SK-N-SH treated with all-trans-retinoic acid at 6 μM for 48 hours (cell line): ENCODE results near the gene GRID1.

ENCODE experiments used
- ATAC-seq: fragments of 200-7000 bp; cut with Tn5 transposase; 3 replicates; pipeline ENCODE4 v1.9.1; 2020; ENCODE audit warnings: mild to moderate bottlenecking, moderate library complexity
- BACH2 ChIP-seq: fragments of 250-450 bp; sonication (Bioruptor Pico); IDR thresholded peaks from 2 replicates; pipeline ENCODE4 v1.9.0; 2021; ENCODE audit warnings: mild to moderate bottlenecking, borderline replicate concordance
- CSDC2 ChIP-seq: fragments of 250-450 bp; sonication (Bioruptor Pico); IDR thresholded peaks from 2 replicates; pipeline ENCODE4 v1.5.0; 2020; ENCODE audit warnings: mild to moderate bottlenecking, moderate library complexity
- ESRRG ChIP-seq: fragments of 250-450 bp; sonication (Bioruptor Pico); IDR thresholded peaks from 2 replicates; pipeline ENCODE4 v1.6.1; 2021; ENCODE audit warnings: mild to moderate bottlenecking
- GLIS3 ChIP-seq: fragments of 250-450 bp; sonication (Bioruptor Pico); IDR thresholded peaks from 2 replicates; pipeline ENCODE4 v1.5.0; 2020; ENCODE audit warnings: mild to moderate bottlenecking, moderate library complexity
- ISL1 ChIP-seq: fragments of 250-450 bp; sonication (Bioruptor Pico); IDR thresholded peaks from 2 replicates; pipeline ENCODE4 v2.1.2; 2022; ENCODE audit warnings: mild to moderate bottlenecking, moderate library complexity
- OSR1 ChIP-seq: fragments of 250-450 bp; sonication (Bioruptor Pico); IDR thresholded peaks from 2 replicates; pipeline ENCODE4 v1.8.0; 2022; ENCODE audit warnings: moderate library complexity, mild to moderate bottlenecking, inconsistent platforms
- PPARA ChIP-seq: fragments of 250-450 bp; sonication (Bioruptor Pico); IDR thresholded peaks from 2 replicates; pipeline ENCODE4 v1.5.0; 2020; ENCODE audit warnings: mild to moderate bottlenecking, borderline replicate concordance
- RARB ChIP-seq: fragments of 250-450 bp; sonication (Bioruptor Pico); IDR thresholded peaks from 2 replicates; pipeline ENCODE4 v1.8.0; 2021; ENCODE audit warnings: mild to moderate bottlenecking, moderate library complexity
- SNAI2 ChIP-seq: fragments of 250-450 bp; sonication (Bioruptor Pico); IDR thresholded peaks from 2 replicates; pipeline ENCODE4 v1.5.0; 2020; ENCODE audit warnings: mild to moderate bottlenecking, moderate library complexity
- TCF4 ChIP-seq: fragments of 250-450 bp; sonication (Bioruptor Pico); IDR thresholded peaks from 2 replicates; pipeline ENCODE4 v1.8.0; 2021; ENCODE audit warnings: mild to moderate bottlenecking, moderate library complexity, borderline replicate concordance
- TOX ChIP-seq: fragments of 250-450 bp; sonication (Bioruptor Pico); IDR thresholded peaks from 2 replicates; pipeline ENCODE4 v1.8.0; 2021; ENCODE audit warnings: mild to moderate bottlenecking, moderate library complexity, borderline replicate concordance
- ZC3H10 ChIP-seq: fragments of 250-450 bp; sonication (Bioruptor Pico); IDR thresholded peaks from 2 replicates; pipeline ENCODE4 v1.5.1; 2021; ENCODE audit warnings: mild to moderate bottlenecking, moderate library complexity
- ZFP30 ChIP-seq: fragments of 450-650 bp; formaldehyde crosslinking; IDR thresholded peaks from 2 replicates; pipeline ENCODE4 v1.5.0; 2022; ENCODE audit warnings: mild to moderate bottlenecking, moderate library complexity
- ZNF565 ChIP-seq: fragments of 450-650 bp; formaldehyde crosslinking; conservative IDR thresholded peaks from 2 replicates; pipeline ENCODE4 v1.5.0; 2020; ENCODE audit warnings: low read depth, mild to moderate bottlenecking, moderate library complexity
- ZNF70 ChIP-seq: fragments of 450-650 bp; formaldehyde crosslinking; IDR thresholded peaks from 2 replicates; pipeline ENCODE4 v1.5.0; 2020; ENCODE audit warnings: mild to moderate bottlenecking, moderate library complexity
- ZNF8 ChIP-seq: fragments of 450-650 bp; formaldehyde crosslinking; IDR thresholded peaks from 2 replicates; pipeline ENCODE4 v1.5.0; 2020; ENCODE audit warnings: mild to moderate bottlenecking, moderate library complexity
- TF ChIP-seq, protein P1 (sequence below): fragments of 250-450 bp; sonication (Bioruptor Pico); IDR thresholded peaks from 2 replicates; pipeline ENCODE4 v1.8.0; 2021; ENCODE audit warnings: low read depth, mild to moderate bottlenecking, moderate library complexity, borderline replicate concordance
- TF ChIP-seq, protein P2 (sequence below): fragments of 250-450 bp; sonication (Bioruptor Pico); IDR thresholded peaks from 2 replicates; pipeline ENCODE4 v1.5.0; 2020; ENCODE audit warnings: mild to moderate bottlenecking, moderate library complexity
- TF ChIP-seq, protein P3 (sequence below): fragments of 250-450 bp; sonication (Bioruptor Pico); IDR thresholded peaks from 2 replicates; pipeline ENCODE4 v1.5.1; 2021; ENCODE audit warnings: mild to moderate bottlenecking, moderate library complexity
- TF ChIP-seq, protein P4 (sequence below): fragments of 250-450 bp; sonication (Bioruptor Pico); IDR thresholded peaks from 2 replicates; pipeline ENCODE4 v1.8.0; 2020; ENCODE audit warnings: mild to moderate bottlenecking, moderate library complexity, borderline replicate concordance

GRID1 gene

DNA sequence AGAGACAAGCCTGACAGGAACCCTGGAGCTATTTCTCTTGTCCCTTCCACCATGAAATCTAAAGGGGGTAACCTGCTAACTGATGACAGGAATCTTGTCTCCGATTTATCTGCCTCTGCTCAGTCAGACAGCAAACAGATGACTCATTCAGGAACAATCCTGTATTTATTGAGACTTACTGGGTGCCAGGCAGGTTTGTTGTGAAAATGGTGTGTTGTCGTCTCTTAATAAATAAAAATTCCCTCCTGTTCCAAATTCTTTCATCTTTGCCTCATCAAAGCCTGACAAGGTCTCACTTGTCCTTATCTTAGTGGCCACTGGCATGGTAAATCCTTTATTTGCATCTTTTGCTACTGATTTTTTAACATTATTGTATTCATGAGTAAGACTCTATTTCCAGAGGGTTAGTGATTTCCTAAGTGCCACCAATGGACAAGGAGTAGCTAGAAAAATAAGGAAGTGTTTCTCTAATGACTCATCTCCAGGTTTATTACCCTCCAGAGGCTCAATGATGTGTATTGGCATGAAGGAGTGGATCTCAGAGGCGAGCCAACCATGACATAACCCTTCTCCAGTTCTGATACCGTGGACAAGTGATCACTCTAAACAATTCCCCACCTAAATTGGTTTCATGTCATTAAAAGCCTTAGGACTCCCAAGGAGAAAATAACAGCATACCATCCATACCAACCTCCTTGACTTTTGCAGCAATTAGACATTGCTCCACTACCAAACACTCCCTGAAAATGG is 724.0 kb downstream of the GRID1 start:
- TF ChIP-seq RARB (CRISPR knock-in tag) = no peak
- peak; percentile 32; the same call in 1 of the 2 replicates for TF ChIP-seq ISL1 (CRISPR knock-in tag)
- no peak for ATAC-seq

DNA sequence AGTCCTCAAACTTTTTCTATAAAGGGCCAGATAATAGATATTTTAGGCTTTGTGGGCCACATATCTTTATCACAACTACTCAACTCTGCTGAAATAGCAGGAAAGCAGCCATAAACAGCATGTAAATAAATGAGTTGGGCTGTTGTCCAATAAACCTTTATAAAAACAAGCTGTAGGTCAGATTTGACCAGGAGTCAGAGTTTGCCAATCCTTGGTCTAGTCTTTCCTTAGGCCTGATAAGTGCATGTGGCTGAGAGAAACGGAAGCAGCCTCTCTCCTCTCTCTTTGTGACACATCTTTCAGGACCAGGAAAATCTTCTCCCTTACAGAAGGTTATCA is 724.5 kb downstream of the GRID1 start:
- no peak for ATAC-seq
- no peak for TF ChIP-seq BACH2 (CRISPR knock-in tag)
- TF ChIP-seq ZNF70 (CRISPR knock-in tag) = no peak
- TF ChIP-seq ZC3H10 (CRISPR knock-in tag) = no peak
- TF ChIP-seq RARB (CRISPR knock-in tag) = no peak
- TF ChIP-seq ZNF8 (CRISPR knock-in tag) = no peak
- no peak for TF ChIP-seq SNAI2
- TF ChIP-seq, protein P1, sequence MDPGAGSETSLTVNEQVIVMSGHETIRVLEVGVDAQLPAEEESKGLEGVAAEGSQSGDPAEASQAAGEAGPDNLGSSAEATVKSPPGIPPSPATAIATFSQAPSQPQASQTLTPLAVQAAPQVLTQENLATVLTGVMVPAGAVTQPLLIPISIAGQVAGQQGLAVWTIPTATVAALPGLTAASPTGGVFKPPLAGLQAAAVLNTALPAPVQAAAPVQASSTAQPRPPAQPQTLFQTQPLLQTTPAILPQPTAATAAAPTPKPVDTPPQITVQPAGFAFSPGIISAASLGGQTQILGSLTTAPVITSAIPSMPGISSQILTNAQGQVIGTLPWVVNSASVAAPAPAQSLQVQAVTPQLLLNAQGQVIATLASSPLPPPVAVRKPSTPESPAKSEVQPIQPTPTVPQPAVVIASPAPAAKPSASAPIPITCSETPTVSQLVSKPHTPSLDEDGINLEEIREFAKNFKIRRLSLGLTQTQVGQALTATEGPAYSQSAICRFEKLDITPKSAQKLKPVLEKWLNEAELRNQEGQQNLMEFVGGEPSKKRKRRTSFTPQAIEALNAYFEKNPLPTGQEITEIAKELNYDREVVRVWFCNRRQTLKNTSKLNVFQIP = no peak
- TF ChIP-seq TCF4 (CRISPR knock-in tag) = no peak
- TF ChIP-seq CSDC2 = no peak
- TF ChIP-seq PPARA (CRISPR knock-in tag) = no peak
- TF ChIP-seq ISL1 (CRISPR knock-in tag) = no peak
- no peak for TF ChIP-seq ZNF565

DNA sequence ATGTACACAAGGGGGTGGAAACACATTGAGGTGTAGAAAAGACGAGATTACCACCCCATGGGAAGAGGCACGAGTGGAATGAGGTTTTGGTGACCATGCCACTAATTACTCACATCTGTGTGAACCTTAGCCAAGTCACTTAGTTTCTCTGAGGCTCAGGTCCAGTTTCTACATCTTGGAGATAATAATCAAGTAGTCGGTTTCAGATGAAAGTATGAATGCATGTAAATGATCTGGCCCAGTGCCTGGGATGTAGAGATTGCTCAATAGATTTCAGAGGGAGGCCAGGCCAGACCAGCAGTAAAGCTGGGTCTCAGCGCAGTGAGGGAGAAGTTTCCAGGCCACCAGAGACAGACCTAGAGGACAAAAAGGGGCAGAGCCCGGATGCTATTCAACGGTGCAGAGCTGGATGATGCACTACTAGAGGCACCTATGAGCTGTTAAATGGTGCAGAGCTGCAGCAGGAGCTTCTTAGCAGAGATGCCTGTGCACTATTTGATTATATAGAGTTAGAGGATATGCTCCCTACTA is 725.1 kb downstream of the GRID1 start:
- TF ChIP-seq ISL1 (CRISPR knock-in tag) = no peak
- no peak for TF ChIP-seq GLIS3
- no peak for TF ChIP-seq TOX (CRISPR knock-in tag)
- TF ChIP-seq ZC3H10 (CRISPR knock-in tag) = no peak
- TF ChIP-seq, protein P2, sequence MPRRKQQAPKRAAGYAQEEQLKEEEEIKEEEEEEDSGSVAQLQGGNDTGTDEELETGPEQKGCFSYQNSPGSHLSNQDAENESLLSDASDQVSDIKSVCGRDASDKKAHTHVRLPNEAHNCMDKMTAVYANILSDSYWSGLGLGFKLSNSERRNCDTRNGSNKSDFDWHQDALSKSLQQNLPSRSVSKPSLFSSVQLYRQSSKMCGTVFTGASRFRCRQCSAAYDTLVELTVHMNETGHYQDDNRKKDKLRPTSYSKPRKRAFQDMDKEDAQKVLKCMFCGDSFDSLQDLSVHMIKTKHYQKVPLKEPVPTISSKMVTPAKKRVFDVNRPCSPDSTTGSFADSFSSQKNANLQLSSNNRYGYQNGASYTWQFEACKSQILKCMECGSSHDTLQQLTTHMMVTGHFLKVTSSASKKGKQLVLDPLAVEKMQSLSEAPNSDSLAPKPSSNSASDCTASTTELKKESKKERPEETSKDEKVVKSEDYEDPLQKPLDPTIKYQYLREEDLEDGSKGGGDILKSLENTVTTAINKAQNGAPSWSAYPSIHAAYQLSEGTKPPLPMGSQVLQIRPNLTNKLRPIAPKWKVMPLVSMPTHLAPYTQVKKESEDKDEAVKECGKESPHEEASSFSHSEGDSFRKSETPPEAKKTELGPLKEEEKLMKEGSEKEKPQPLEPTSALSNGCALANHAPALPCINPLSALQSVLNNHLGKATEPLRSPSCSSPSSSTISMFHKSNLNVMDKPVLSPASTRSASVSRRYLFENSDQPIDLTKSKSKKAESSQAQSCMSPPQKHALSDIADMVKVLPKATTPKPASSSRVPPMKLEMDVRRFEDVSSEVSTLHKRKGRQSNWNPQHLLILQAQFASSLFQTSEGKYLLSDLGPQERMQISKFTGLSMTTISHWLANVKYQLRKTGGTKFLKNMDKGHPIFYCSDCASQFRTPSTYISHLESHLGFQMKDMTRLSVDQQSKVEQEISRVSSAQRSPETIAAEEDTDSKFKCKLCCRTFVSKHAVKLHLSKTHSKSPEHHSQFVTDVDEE (CRISPR knock-in tag) = no peak
- no peak for TF ChIP-seq CSDC2
- no peak for TF ChIP-seq ZNF70 (CRISPR knock-in tag)
- TF ChIP-seq ZNF8 (CRISPR knock-in tag) = no peak
- TF ChIP-seq TCF4 (CRISPR knock-in tag) = no peak
- no peak for TF ChIP-seq RARB (CRISPR knock-in tag)
- TF ChIP-seq ESRRG (CRISPR knock-in tag) = no peak
- TF ChIP-seq, protein P1 = no peak
- TF ChIP-seq, protein P3, sequence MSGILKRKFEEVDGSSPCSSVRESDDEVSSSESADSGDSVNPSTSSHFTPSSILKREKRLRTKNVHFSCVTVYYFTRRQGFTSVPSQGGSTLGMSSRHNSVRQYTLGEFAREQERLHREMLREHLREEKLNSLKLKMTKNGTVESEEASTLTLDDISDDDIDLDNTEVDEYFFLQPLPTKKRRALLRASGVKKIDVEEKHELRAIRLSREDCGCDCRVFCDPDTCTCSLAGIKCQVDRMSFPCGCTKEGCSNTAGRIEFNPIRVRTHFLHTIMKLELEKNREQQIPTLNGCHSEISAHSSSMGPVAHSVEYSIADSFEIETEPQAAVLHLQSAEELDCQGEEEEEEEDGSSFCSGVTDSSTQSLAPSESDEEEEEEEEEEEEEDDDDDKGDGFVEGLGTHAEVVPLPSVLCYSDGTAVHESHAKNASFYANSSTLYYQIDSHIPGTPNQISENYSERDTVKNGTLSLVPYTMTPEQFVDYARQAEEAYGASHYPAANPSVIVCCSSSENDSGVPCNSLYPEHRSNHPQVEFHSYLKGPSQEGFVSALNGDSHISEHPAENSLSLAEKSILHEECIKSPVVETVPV (CRISPR knock-in tag) = no peak
- no peak for TF ChIP-seq SNAI2
- TF ChIP-seq, protein P4, sequence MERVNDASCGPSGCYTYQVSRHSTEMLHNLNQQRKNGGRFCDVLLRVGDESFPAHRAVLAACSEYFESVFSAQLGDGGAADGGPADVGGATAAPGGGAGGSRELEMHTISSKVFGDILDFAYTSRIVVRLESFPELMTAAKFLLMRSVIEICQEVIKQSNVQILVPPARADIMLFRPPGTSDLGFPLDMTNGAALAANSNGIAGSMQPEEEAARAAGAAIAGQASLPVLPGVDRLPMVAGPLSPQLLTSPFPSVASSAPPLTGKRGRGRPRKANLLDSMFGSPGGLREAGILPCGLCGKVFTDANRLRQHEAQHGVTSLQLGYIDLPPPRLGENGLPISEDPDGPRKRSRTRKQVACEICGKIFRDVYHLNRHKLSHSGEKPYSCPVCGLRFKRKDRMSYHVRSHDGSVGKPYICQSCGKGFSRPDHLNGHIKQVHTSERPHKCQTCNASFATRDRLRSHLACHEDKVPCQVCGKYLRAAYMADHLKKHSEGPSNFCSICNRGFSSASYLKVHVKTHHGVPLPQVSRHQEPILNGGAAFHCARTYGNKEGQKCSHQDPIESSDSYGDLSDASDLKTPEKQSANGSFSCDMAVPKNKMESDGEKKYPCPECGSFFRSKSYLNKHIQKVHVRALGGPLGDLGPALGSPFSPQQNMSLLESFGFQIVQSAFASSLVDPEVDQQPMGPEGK (CRISPR knock-in tag) = no peak
- TF ChIP-seq OSR1 = no peak
- TF ChIP-seq ZFP30 (CRISPR knock-in tag) = no peak
- TF ChIP-seq ZNF565 = no peak
- no peak for TF ChIP-seq PPARA (CRISPR knock-in tag)
- TF ChIP-seq BACH2 (CRISPR knock-in tag) = no peak
- no peak for ATAC-seq
